Activated T-cell treated with anti-CD3 and anti-CD28 coated beads, Interleukin-2, amount 50 U/mL, for 24 hours (primary cell): ENCODE measurements around the gene PCK2.
"Not testable (repeated sequence)": the region's sequence is repeated elsewhere in the genome, so short reads cannot be mapped to it uniquely, and the experiment has no call there.

Experiments
- DNase-seq: peaks from one replicate; pipeline ENCODE4 v3.0.0-alpha.2; 2020
- H3K27ac Mint-ChIP-seq: 2 replicates; pipeline ENCODE4 v1.8.0; 2020; ENCODE audit warnings: mild to moderate bottlenecking, mixed read lengths
- H3K27me3 Mint-ChIP-seq: 2 replicates; pipeline ENCODE4 v1.8.0; 2020; ENCODE audit warnings: mixed read lengths
- H3K36me3 Mint-ChIP-seq: 2 replicates; pipeline ENCODE4 v1.8.0; 2020; ENCODE audit warnings: low read depth, mixed read lengths
- H3K4me1 Mint-ChIP-seq: 2 replicates; pipeline ENCODE4 v1.8.0; 2020; ENCODE audit warnings: low read depth, mixed read lengths
- H3K4me3 Mint-ChIP-seq: 2 replicates; pipeline ENCODE4 v1.8.0; 2020; ENCODE audit warnings: mild to moderate bottlenecking, moderate library complexity, mixed read lengths
- H3K9me3 Mint-ChIP-seq: 2 replicates; pipeline ENCODE4 v1.8.0; 2020; ENCODE audit warnings: mixed read lengths

The PCK2 gene

DNA sequence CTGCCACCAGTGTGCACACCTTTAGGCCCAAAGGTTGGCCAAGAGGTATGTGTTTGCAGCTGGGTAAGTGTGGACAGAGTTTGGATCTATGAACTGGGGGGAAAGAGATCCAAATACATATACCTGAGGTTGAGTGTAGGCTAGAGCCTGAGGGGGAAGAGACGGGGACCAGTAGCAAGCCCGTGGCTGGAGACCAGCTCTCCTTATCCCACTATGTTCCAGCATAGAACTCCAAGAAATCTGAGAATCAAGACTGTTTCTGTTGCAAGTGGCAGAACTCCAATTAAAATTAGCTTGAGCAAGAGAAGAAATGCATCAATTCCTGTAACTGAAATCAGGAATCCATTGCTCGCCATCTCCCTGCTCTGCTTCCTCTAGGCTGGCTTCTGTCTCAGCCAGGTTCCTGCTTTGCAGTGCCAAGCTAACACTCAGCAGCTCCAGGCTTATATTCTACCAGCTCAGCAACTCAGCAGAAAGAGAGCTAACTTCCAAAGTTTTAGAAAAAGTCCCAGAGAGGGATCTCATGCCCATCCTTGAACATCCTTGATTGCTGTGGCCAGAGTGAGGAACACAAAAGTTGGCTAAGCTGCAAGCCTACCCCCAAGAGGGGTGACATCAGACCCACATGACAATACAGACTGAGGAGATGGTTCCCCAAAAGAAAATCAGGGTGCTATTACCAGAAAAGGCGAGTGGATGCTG is 1.5 kb upstream of the PCK2 start:
- H3K27me3 Mint-ChIP-seq: no peaks in the 10 kb centered on the region
- H3K9me3 Mint-ChIP-seq: no peaks in the 10 kb centered on the region
- H3K4me3 Mint-ChIP-seq: peak overlapping the region; percentile 95
- DNase-seq: no peak
- H3K4me1 Mint-ChIP-seq: peaks cover 31% of the 10 kb centered on the region
- H3K27ac Mint-ChIP-seq: peak overlapping the region; percentile 97
- peaks cover 27% of the 10 kb centered on the region for H3K36me3 Mint-ChIP-seq

DNA sequence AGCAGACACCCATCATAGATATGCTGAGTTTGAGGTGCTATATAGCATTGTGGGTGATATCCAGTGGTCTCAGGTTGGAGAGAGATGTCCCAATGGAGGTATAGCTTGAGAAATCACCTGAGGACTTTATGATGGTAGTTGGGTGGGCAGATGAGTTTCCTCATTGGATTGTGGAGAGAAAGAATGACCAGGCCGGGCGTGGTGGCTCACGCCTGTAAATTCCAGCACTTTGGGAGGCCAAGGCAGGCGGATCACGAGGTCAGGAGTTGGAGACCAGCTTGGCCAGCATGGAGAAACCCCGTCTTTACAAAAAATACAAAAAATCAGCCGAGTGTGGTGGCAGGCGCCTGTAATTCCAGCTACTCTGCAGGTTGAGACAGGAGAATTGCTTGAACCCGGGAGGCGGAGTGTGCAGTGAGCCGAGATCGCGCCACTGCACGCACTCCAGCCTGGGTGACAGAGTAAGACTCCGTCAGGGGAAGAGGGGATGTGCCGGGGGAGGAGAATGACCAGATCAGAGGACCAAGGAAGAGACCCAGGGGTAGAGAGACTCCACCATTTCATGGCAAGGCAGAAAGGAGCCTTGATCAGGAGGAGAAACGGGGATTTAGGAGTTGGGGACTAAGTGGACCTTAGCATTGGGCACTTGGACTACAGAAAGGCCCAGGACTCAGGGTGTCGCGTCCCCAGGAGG is 757 bp upstream of the PCK2 start:
- Mint-ChIP-seq H3K36me3 (peaks cover 34% of the 10 kb centered on the region), H3K4me1 (peaks cover 31% of the 10 kb centered on the region), H3K27ac (peak overlapping the region; percentile 97), H3K27me3 (no peaks in the 10 kb centered on the region), H3K9me3 (no peaks in the 10 kb centered on the region), H3K4me3 (peak overlapping the region; percentile 95)
- peak; percentile 30 for DNase-seq

DNA sequence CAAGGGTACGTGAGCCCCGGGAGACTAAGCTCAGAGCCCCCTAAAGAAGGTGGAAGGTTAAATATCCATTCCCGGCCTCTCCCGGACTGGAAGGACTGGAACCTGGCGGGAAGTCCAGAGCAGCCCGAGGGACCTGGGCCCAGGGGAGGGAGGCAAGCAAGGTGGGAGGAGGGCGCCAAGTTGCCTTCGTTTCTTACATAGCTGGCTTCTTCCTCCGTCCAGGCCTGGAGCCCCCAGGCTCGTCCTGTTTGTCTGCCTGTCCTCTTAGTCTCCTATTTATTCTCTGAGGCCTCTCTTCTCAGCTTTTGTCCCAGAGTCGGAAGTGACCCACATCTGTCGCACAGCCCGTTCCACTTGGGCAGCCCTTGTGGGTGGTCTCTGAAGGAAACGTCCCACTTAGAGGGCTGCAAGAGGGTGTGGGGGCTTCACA is 745 bp downstream of the PCK2 start:
- Mint-ChIP-seq H3K27ac (peak overlapping the region; percentile 97), H3K4me3 (peak overlapping the region; percentile 95), H3K9me3 (no peaks in the 10 kb centered on the region), H3K4me1 (peaks cover 30% of the 10 kb centered on the region), H3K36me3 (peaks cover 49% of the 10 kb centered on the region), H3K27me3 (no peaks in the 10 kb centered on the region)
- no peak for DNase-seq

DNA sequence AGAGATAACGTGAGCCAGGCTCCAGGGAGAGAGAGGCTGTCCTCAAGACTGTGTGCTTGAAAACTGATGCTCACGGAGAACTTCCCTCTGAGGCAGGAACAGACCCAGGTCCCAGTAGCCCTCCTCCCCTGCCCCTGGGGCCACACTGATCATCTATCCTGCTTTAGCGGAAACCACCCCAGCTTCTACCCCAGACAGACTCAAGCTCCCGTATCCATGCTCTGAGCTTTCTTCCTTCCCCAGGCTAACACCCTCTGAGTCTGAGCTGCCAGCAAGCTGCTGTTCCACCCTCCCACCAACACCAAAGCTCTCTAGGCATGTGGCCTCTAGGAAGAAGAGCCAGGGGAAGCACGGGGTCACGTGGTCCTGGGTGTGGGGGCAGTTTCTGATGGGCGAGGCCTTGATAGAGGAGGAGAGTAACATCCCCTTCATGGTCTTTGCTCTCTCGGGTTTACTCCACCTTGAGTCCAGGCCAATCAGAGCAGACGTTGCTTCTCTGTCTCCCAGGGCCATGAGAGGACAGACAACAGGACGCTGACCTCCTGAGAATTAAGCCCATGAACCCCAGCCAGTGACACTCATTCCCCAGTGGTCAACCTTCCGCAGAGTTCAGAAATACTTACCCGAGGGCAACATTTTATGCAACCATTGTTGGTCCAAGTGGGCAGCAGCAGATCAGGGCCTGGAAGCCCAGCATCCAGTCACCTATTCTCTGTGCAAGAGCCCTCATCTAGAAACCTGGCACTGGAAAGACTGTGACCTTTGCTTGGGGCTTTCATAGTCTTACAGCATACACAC is 1.4 kb downstream of the PCK2 start:
- peak; percentile 76 for DNase-seq
- H3K4me3 Mint-ChIP-seq: peak overlapping the region; percentile 95
- peak overlapping the region; percentile 97 for H3K27ac Mint-ChIP-seq
- no peaks in the 10 kb centered on the region for H3K9me3 Mint-ChIP-seq
- no peaks in the 10 kb centered on the region for H3K27me3 Mint-ChIP-seq
- peaks cover 28% of the 10 kb centered on the region for H3K4me1 Mint-ChIP-seq
- H3K36me3 Mint-ChIP-seq: peaks cover 55% of the 10 kb centered on the region

DNA sequence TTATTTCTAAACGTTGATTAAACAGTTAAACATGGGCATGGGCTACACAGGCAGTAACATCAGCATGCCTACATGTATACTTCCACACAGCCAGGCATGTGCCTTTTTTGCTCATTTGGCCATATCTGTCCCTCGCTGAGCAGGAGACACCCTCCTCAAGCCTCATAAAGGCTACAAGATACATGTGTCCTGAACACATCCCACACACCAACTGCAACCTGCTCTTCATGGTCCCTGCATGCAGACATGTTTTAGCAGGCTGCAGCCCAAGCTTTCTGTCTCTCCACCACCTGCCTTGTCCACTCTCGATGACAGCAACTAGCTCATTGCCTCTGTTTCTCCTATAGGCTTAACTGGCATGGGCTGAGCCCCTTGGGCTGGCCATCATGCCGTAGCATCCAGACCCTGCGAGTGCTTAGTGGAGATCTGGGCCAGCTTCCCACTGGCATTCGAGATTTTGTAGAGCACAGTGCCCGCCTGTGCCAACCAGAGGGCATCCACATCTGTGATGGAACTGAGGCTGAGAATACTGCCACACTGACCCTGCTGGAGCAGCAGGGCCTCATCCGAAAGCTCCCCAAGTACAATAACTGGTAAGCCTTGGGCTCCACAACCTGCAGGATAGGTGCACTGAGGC is 2.6 kb downstream of the PCK2 start:
- Mint-ChIP-seq H3K27me3 (no peaks in the 10 kb centered on the region), H3K9me3 (no peaks in the 10 kb centered on the region), H3K4me3 (peak overlapping the region; percentile 45), H3K27ac (peak overlapping the region; percentile 57), H3K36me3 (peaks cover 67% of the 10 kb centered on the region), H3K4me1 (peaks cover 26% of the 10 kb centered on the region)
- DNase-seq: no peak

DNA sequence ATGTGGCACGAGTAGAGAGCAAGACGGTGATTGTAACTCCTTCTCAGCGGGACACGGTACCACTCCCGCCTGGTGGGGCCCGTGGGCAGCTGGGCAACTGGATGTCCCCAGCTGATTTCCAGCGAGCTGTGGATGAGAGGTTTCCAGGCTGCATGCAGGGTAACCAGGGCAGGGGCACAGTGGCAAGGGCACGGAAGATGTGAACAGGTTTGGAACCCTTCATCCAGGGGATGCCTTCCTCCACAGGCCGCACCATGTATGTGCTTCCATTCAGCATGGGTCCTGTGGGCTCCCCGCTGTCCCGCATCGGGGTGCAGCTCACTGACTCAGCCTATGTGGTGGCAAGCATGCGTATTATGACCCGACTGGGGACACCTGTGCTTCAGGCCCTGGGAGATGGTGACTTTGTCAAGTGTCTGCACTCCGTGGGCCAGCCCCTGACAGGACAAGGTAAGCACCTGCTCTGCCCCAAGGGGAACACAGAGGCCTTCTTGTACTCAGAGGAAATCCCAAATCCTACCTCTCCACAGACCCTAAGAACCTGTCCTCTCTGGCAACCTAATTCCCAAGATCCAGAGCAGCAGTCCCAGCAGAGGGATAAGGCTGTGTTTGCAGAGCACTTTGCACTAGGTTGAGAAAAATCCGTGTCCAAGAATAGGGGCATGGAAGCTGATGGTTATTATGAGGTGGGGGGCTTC is 4.3 kb downstream of the PCK2 start:
- no peak for DNase-seq
- Mint-ChIP-seq H3K27ac (peak overlapping the region; percentile 44), H3K9me3 (no peaks in the 10 kb centered on the region), H3K4me3 (no peak overlapping the region), H3K4me1 (peaks cover 20% of the 10 kb centered on the region), H3K27me3 (no peaks in the 10 kb centered on the region), H3K36me3 (peaks cover 80% of the 10 kb centered on the region)

DNA sequence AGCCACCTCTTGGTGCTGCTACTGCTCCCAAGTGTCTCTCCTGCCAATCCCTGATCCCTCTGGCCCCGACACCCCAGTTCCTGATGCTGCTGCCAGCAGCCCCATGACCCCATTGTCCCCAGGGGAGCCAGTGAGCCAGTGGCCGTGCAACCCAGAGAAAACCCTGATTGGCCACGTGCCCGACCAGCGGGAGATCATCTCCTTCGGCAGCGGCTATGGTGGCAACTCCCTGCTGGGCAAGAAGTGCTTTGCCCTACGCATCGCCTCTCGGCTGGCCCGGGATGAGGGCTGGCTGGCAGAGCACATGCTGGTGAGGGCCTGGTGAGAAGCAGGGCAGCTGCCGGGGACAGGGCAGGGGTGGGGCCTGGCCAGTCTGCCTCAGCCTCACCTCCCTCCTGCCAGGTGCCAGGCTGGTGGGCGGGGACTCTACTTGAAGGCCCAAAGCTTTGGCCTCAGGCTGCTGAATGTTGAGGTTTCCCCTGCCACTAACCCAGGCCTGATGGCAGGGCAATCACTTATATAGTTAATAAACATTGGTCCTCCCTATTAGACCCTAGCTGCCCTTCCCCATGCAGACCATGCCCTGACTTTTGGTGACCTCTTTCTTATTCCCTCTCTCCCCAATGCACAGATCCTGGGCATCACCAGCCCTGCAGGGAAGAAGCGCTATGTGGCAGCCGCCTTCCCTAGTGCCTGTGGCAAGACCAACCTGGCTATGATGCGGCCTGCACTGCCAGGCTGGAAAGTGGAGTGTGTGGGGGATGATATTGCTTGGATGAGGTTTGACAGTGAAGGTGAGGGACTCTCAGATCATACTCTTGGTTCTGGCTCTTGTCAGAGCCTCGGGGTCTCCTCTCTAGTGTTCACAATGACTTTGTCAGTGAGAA is 5.1 kb downstream of the PCK2 start:
- Mint-ChIP-seq H3K27ac (no peak overlapping the region), H3K4me3 (no peak overlapping the region), H3K36me3 (peaks cover 88% of the 10 kb centered on the region), H3K27me3 (no peaks in the 10 kb centered on the region), H3K4me1 (peaks cover 15% of the 10 kb centered on the region), H3K9me3 (no peaks in the 10 kb centered on the region)
- DNase-seq: no peak

DNA sequence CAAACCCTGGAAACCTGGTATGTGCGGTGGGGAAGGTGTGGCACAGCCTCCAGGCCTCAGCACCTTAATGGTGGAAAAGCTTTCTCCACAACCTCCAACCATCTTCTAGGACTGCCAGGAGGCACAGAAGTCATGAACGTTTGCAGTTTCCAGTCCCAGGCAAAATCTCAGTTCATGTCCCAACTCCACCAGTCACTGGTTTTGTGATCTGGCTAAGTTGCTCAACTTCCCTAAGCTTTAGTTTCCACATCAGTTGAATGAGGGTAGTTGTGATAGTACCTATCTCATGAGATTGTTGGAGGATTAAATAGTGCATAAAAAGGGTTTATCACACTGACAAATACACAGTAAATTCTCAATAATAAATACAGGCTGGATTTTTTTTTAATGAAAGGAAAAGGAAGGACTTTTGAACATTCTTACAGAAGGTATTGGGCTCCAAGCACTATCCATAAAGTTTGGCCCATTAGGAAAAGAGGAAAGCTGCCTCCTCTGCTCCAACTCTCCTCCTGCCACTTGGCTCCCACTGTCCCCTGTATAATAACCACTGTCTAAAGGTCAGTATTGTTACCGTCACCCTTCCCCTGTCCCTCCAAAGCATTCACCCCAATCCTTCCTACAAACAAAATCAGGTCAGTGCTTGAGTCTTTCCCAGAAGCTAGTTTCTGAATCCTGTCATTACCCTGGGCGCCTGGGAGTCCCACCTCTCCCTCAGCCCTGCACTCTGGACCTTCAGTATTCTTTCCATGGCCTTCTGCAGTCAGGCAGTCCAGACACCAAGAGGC is 6.3 kb downstream of the PCK2 start:
- H3K27me3 Mint-ChIP-seq: no peaks in the 10 kb centered on the region
- DNase-seq: no peak
- H3K27ac Mint-ChIP-seq: peak overlapping the region; percentile 29
- peaks cover 89% of the 10 kb centered on the region for H3K36me3 Mint-ChIP-seq
- H3K4me1 Mint-ChIP-seq: peaks cover 13% of the 10 kb centered on the region
- no peak overlapping the region for H3K4me3 Mint-ChIP-seq
- no peaks in the 10 kb centered on the region for H3K9me3 Mint-ChIP-seq

DNA sequence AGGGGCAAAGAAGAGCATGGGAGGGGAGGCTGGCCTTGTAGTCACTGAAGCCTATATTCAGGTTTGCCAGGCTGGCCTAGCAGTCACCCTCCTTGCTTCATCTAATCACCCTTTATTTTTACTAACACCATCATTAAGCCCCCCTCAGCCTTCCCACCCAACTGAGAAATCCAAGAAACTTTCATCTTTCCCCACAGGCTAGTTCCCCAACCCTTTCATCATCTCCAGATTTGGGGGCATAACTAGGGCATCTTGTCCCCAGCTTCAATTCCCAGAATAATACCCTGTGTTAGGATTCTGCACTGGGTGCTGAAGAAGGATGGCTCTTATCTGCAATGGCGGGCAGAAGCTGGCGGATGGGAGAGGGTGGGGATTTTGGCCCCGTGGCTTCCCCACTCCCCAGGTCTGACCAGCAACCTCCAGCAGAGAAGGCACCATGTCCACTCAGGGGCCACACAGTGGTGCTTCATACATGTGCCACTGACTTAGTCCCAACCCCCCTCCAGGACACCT is 6.9 kb downstream of the PCK2 start:
- Mint-ChIP-seq H3K9me3 (no peaks in the 10 kb centered on the region), H3K36me3 (peaks cover 84% of the 10 kb centered on the region), H3K27me3 (no peaks in the 10 kb centered on the region), H3K4me1 (peaks cover 10% of the 10 kb centered on the region), H3K4me3 (no peak overlapping the region), H3K27ac (no peak overlapping the region)
- no peak for DNase-seq

DNA sequence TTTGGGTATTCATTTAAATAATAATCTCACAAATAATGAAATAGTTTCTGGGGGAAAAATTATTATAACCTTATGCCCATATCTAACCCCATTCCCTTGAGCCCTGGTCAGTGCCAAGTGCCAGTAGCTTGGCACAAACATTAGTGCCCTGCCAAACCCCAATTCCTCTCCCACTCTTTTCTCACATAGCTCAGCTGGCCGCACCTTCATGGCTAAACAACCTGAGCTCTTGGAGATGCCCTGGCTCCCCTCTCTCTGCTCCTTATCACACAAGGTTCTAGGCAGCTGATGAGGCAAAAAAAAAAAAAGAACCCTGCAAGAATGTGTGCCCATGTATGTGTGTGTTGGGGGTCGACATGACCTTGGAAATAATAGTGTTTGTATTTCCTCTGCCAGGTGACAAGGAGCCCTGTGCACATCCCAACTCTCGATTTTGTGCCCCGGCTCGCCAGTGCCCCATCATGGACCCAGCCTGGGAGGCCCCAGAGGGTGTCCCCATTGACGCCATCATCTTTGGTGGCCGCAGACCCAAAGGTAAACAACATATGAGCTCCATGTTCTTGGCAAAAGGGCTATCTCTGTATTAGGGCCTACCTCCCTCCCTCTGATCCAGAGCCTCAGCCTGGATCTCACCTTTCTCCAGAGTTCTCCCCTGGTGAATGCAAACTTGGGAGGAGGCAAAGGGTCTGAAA is 8.4 kb downstream of the PCK2 start:
- Mint-ChIP-seq H3K27me3 (no peaks in the 10 kb centered on the region), H3K27ac (no peak overlapping the region), H3K4me1 (peaks cover 4% of the 10 kb centered on the region), H3K9me3 (no peaks in the 10 kb centered on the region), H3K36me3 (peaks cover 73% of the 10 kb centered on the region), H3K4me3 (no peak overlapping the region)
- DNase-seq: no peak

DNA sequence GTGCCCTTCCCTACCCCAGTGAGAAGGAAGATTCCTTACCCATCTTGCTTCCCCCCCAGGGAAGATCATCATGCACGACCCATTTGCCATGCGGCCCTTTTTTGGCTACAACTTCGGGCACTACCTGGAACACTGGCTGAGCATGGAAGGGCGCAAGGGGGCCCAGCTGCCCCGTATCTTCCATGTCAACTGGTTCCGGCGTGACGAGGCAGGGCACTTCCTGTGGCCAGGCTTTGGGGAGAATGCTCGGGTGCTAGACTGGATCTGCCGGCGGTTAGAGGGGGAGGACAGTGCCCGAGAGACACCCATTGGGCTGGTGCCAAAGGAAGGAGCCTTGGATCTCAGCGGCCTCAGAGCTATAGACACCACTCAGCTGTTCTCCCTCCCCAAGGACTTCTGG is 9.3 kb downstream of the PCK2 start:
- Mint-ChIP-seq H3K36me3 (peaks cover 65% of the 10 kb centered on the region), H3K4me1 (peaks cover 8% of the 10 kb centered on the region), H3K27ac (no peak overlapping the region), H3K9me3 (no peaks in the 10 kb centered on the region), H3K27me3 (no peaks in the 10 kb centered on the region), H3K4me3 (no peak overlapping the region)
- no peak for DNase-seq

DNA sequence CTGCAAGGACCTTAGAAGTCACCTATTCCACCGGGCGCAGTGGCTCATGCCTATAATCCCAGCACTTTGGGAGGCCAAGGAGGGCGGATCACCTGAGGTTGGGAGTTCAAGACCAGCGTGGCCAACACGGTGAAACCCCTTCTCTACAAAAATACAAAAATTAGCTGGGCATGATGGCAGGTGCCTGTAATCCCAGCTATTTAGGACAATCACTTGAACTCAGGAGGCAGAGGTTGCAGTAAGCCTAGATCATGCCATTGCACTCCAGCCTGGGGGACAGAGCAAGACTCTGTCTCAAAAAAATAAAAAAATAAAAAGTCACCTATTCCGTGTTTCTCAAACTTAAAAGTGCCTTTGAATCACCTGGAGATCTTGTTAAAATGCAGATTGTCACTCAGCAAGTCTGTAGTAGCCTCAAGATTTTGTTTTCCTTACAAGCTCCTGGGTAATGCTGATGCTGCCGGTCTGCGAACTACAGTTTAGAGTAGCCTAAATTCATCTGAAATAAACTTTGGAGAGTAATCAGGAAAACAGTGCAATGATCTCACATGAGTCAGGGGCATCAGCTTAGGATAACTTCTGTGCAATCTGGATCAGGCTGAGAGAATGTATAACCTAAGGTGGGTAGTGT is 11.6 kb downstream of the PCK2 start:
- Mint-ChIP-seq H3K27ac (peak overlapping the region; percentile 71), H3K36me3 (peaks cover 42% of the 10 kb centered on the region), H3K4me1 (peaks cover 23% of the 10 kb centered on the region)
- not testable (repeated sequence) for H3K4me3 Mint-ChIP-seq, DNase-seq, H3K9me3 Mint-ChIP-seq, H3K27me3 Mint-ChIP-seq
